Muscle layer of colon (tissue), 2 donors: Measurements from ENCODE around the gene LEMD3.

ENCODE experiments used
- H3K27ac ChIP-seq: one replicate; pipeline ENCODE4 v1.7.0; 2013; ENCODE audit warnings: low read depth, mild to moderate bottlenecking, low read length, moderate library complexity
- H3K27me3 ChIP-seq, 2 donors: one replicate each; pipeline ENCODE4 v1.7.0; 2013; ENCODE audit warnings: low read length in 2 of 2, mild to moderate bottlenecking in 2 of 2; ENCODE audit not compliant: insufficient read depth in 2 of 2, control insufficient read depth in 1 of 2
- H3K36me3 ChIP-seq: one replicate; pipeline ENCODE4 v1.7.0; 2013; ENCODE audit warnings: mild to moderate bottlenecking, low read length; ENCODE audit not compliant: insufficient read depth
- H3K4me1 ChIP-seq: one replicate; pipeline ENCODE4 v1.7.0; 2013; ENCODE audit warnings: mild to moderate bottlenecking, low read length; ENCODE audit not compliant: insufficient read depth
- H3K4me3 ChIP-seq, 2 donors: one replicate each; pipeline ENCODE4 v1.7.0; 2013; ENCODE audit warnings: low read length in 2 of 2, low read depth in 1 of 2, mild to moderate bottlenecking in 1 of 2, moderate library complexity in 1 of 2
- H3K9ac ChIP-seq: one replicate; pipeline ENCODE4 v1.7.0; 2013; ENCODE audit warnings: low read length
- H3K9me3 ChIP-seq: one replicate; pipeline ENCODE4 v1.7.0; 2013; ENCODE audit warnings: mild to moderate bottlenecking, low read length
- donor health status: abdominal sarcoma.
- donor health status: Adenocarcinoma of cecum.

The LEMD3 gene

GRCh38 chr12:65195387-65196055, 26.1 kb downstream of the LEMD3 start:
- no peak overlapping the region for H3K27ac ChIP-seq
- H3K9me3 ChIP-seq, result no peaks in the 10 kb centered on the region
- H3K27me3 ChIP-seq, result no peaks in the 10 kb centered on the region
- no peaks in the 10 kb centered on the region for H3K36me3 ChIP-seq
- peaks cover 8% of the 10 kb centered on the region for H3K4me1 ChIP-seq
- no peak overlapping the region for H3K9ac ChIP-seq
- H3K4me3 ChIP-seq, result no peak overlapping the region

GRCh38 chr12:65196762-65197567, 27.6 kb downstream of the LEMD3 start:
- Histone ChIP-seq H3K27ac (no peak overlapping the region), H3K36me3 (no peaks in the 10 kb centered on the region), H3K9me3 (no peaks in the 10 kb centered on the region), H3K4me1 (peaks cover 8% of the 10 kb centered on the region), H3K9ac (no peak overlapping the region), H3K4me3 (no peak overlapping the region), H3K27me3 (no peaks in the 10 kb centered on the region)

GRCh38 chr12:65199604-65200003, 30.2 kb downstream of the LEMD3 start:
- peaks cover 14% of the 10 kb centered on the region for H3K4me1 ChIP-seq

DNA sequence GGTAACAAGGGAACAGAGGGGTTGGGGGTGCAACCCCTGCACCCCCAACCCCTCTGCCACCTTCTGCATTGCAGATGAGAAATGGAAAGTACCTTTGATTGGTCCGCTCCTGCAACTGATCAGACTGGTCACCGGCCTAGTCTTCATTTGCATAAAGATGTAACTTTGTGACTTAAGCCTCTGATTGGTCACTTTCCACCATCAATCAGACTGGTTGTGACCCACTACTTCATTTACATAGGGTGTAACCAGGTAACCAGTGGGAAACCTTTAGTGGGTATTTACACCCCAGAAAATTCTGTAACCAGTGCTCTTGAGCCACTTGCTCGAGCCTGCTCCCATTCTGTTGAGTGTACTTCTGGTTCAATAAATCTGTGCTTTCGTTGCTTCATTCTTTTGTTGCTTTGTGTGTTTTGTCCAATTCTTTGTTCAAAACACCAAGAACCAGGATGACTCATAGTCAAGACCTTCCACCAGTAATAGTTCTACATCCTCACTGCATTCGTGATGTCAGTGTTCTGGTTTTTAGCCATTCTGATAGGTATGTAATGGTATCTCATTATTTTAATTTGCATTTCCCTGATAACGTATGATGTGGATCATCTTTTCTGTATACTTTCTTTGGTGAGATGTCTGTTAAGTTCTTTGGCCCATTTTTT, 30.8 kb downstream of the LEMD3 start:
- Histone ChIP-seq H3K4me1 (peaks cover 14% of the 10 kb centered on the region), H3K9me3 (no peaks in the 10 kb centered on the region)

More at GRCh38 chr12:65199604-65200003, 30.2 kb downstream of the LEMD3 start:
- Histone ChIP-seq H3K36me3 (no peaks in the 10 kb centered on the region), H3K4me3 (no peak overlapping the region), H3K27me3 (no peaks in the 10 kb centered on the region), H3K9me3 (no peaks in the 10 kb centered on the region), H3K9ac (no peak overlapping the region), H3K27ac (no peak overlapping the region)

GRCh38 chr12:65203376-65203775, 34.0 kb downstream of the LEMD3 start:
- no peak overlapping the region for H3K9ac ChIP-seq
- no peaks in the 10 kb centered on the region for H3K9me3 ChIP-seq
- no peak overlapping the region for H3K27ac ChIP-seq
- H3K4me1 ChIP-seq, result peaks cover 6% of the 10 kb centered on the region
- no peaks in the 10 kb centered on the region for H3K27me3 ChIP-seq
- H3K36me3 ChIP-seq, result no peaks in the 10 kb centered on the region
- H3K4me3 ChIP-seq, result no peak overlapping the region

More for the DNA sequence above, 30.8 kb downstream of the LEMD3 start:
- Histone ChIP-seq H3K4me3 (no peak overlapping the region), H3K27ac (no peak overlapping the region), H3K36me3 (no peaks in the 10 kb centered on the region), H3K9ac (no peak overlapping the region), H3K27me3 (no peaks in the 10 kb centered on the region)

DNA sequence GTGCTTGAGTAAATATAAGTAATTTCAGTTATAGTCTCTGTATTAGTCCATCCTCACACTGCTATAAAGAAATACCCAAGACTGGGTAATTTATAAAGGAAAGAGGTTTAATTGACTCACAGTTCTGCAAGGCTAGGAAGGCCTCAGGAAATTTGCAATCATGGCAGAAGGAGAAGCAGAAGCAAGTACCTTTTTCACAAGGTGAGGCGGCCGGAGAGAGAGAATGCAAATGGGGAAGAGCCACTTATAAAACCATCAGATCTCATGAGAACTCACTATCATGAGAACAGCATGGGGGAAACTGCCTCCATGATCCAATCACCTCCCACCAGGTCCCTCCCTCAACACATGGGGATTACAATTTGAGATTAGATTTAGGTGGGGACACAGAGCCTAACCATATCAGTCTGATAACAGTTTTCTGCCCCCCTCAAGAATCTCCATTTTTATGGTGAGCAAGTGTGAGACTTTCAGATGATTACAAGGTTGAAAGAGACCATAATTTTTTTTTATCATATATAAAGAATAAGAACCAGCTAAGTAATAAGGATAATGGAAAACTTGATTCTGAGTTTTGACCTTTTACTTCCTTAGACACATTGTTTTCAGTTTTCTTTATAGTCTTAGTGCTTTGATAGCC, 35.6 kb downstream of the LEMD3 start:
- no peak overlapping the region for H3K9ac ChIP-seq
- H3K27me3 ChIP-seq, result no peaks in the 10 kb centered on the region
- H3K4me3 ChIP-seq, result no peak overlapping the region
- H3K4me1 ChIP-seq, result peaks cover 14% of the 10 kb centered on the region
- H3K9me3 ChIP-seq, result no peaks in the 10 kb centered on the region
- H3K27ac ChIP-seq, result no peak overlapping the region
- H3K36me3 ChIP-seq, result no peaks in the 10 kb centered on the region

DNA sequence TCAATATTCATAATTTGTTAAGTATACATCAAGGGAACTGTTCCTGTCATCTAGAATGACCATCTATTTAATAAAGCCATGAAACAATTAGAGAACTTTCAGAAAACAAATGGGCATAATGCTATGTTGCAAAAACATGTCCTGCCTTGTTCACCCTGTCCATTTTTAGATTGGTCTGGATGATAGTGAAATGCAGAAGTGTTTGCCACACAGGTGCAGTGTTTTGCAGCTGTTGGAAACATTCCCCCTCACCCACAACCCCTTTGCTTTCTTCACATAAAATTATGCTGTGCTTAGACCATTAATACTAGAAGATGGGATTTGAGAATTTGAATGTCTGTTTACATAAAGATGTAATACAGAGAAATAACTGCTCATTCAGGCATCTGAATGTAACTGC, 36.5 kb downstream of the LEMD3 start:
- peaks cover 14% of the 10 kb centered on the region for H3K4me1 ChIP-seq
- H3K27ac ChIP-seq, result no peak overlapping the region
- no peaks in the 10 kb centered on the region for H3K9me3 ChIP-seq

GRCh38 chr12:65208125-65208524, 38.7 kb downstream of the LEMD3 start:
- Histone ChIP-seq H3K27ac (no peak overlapping the region), H3K36me3 (no peaks in the 10 kb centered on the region), H3K4me3 (no peak overlapping the region), H3K27me3 (no peaks in the 10 kb centered on the region), H3K9ac (no peak overlapping the region), H3K9me3 (no peaks in the 10 kb centered on the region), H3K4me1 (peaks cover 13% of the 10 kb centered on the region)

More for the DNA sequence above, 36.5 kb downstream of the LEMD3 start:
- H3K27me3 ChIP-seq, result no peaks in the 10 kb centered on the region
- no peak overlapping the region for H3K4me3 ChIP-seq
- no peaks in the 10 kb centered on the region for H3K36me3 ChIP-seq
- no peak overlapping the region for H3K9ac ChIP-seq

GRCh38 chr12:65208964-65209654, 39.7 kb downstream of the LEMD3 start:
- Histone ChIP-seq H3K9ac (no peak overlapping the region), H3K36me3 (no peaks in the 10 kb centered on the region), H3K27me3 (no peaks in the 10 kb centered on the region), H3K9me3 (no peaks in the 10 kb centered on the region), H3K4me3 (no peak overlapping the region), H3K27ac (no peak overlapping the region), H3K4me1 (peaks cover 7% of the 10 kb centered on the region)

GRCh38 chr12:65209655-65210043, 40.3 kb downstream of the LEMD3 start:
- H3K9me3 ChIP-seq, result no peaks in the 10 kb centered on the region
- peaks cover 7% of the 10 kb centered on the region for H3K4me1 ChIP-seq
- H3K27me3 ChIP-seq, result no peaks in the 10 kb centered on the region
- no peaks in the 10 kb centered on the region for H3K36me3 ChIP-seq
- no peak overlapping the region for H3K9ac ChIP-seq
- H3K27ac ChIP-seq, result no peak overlapping the region
- no peak overlapping the region for H3K4me3 ChIP-seq

- Histone ChIP-seq H3K4me3 (no peak overlapping the region), H3K36me3 (peaks cover 14% of the 10 kb centered on the region), H3K9ac (no peak overlapping the region), H3K4me1 (peaks cover 10% of the 10 kb centered on the region), H3K9me3 (peaks cover 4% of the 10 kb centered on the region), H3K27me3 (no peaks in the 10 kb centered on the region), H3K27ac (no peak overlapping the region)
Observed at GRCh38 chr12:65217086-65217485, 47.7 kb downstream of the LEMD3 start.
